ENCODE data around the gene ACOX1. TPM values are rescaled to one million over a fixed set of nuclear protein-coding genes. Genes with fewer than 3 reads are reported as not detected.

ACOX1 gene
- total and polyA plus RNA-seq, 2 experiments from 2014 or later, result 36.0 to 93.6 TPM

DNA sequence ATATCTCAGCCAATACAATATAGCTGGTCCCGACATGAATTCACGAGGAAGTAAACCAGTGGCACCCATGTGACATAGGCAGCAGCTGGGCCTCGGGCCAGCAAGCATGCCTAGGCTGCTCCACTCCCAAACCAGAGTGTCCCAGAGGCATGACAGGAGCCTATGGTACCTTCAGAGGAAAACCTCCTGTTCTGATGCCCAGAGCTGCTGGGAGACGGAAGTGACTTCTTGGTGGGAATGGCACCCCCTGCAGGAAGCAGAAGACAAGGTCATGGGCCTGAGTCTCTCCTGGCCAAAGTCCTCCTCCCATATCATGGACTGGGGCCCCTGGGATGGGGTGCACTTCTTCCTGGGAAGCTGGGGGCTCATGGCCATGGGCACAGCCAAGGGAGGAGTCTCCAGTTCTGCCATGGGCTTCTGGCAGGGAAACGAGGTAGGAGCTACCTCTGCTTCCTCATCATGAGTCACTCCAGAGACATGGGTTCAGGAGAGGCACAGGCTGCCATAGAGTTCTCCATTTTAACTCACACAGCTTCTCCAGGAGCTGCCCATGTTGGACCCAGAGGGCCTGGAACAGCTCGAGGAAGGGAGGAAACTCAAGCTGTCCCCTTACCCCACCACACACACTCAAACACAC lies 51.6 kb downstream of the ACOX1 start:
- H3K27ac ChIP-seq, result no peak overlapping the region
- no peak for DNase-seq (ENCODE audit: low spot score)
- TF ChIP-seq CTCF (IDR thresholded peaks at IDR 0.05; ENCODE audit: poor library complexity) (peak; percentile 19), EZH2phosphoT487 (IDR thresholded peaks at IDR 0.05; ENCODE audit: low read depth, severe bottlenecking, unreplicated experiment) (no peak)

DNA sequence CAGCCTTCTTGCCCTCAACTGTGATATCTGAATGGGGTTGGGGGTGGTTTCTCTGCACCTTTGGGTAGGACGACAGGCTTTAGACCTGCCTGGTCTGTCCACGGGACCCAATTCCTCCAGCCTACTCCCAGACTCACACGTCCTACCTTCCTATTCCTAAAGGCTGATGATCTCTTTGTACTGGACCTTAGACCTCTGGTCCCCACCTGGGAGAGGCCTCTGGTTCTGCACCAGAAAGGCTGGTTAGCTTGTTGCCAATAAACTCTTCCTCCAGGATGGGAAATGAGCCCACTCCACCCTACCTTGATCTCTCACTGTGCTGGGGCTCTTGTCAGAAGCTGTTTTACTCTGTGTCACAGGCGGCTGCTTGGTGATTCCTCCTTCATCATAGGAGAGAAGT lies 52.5 kb downstream of the ACOX1 start:
- no peak for TF ChIP-seq EZH2phosphoT487 (IDR thresholded peaks at IDR 0.05; ENCODE audit: low read depth, severe bottlenecking, unreplicated experiment)
- no peak for TF ChIP-seq CTCF (IDR thresholded peaks at IDR 0.05; ENCODE audit: poor library complexity)
- no peak for TF ChIP-seq EZH2 (IDR thresholded peaks at IDR 0.05; ENCODE audit: borderline replicate concordance)
- no peaks in the 10 kb centered on the region for H3K36me3 ChIP-seq (replicated peaks; ENCODE audit: insufficient read depth, low read depth)
- no peak overlapping the region for H3K27ac ChIP-seq
- H3K4me1 ChIP-seq (ENCODE audit: insufficient read depth), result no peaks in the 10 kb centered on the region
- H2AFZ ChIP-seq, result no peak overlapping the region
- H3K9me3 ChIP-seq (ENCODE audit: low read depth), result no peaks in the 10 kb centered on the region
- no peak overlapping the region for H3K4me2 ChIP-seq
- H3K27me3 ChIP-seq, result no peaks in the 10 kb centered on the region
- no peak for DNase-seq (ENCODE audit: low spot score)
- H4K20me1 ChIP-seq (ENCODE audit: insufficient read depth, poor library complexity, severe bottlenecking), result no peaks in the 10 kb centered on the region
- no peaks in the 10 kb centered on the region for H3K9me2 ChIP-seq (replicated peaks; ENCODE audit: insufficient read depth)
- 90% methylated on average over 4 of the region's 4 CpGs for WGBS (ENCODE audit: low lambda C conversion rate, missing lambda C conversion rate)
- no peaks in the 10 kb centered on the region for H3K79me2 ChIP-seq
- H3K4me3 ChIP-seq, result no peak overlapping the region

More for the DNA sequence above, 51.6 kb downstream of the ACOX1 start:
- Histone ChIP-seq H3K36me3 (replicated peaks; ENCODE audit: insufficient read depth, low read depth) (no peaks in the 10 kb centered on the region), H3K4me1 (ENCODE audit: insufficient read depth) (no peaks in the 10 kb centered on the region), H3K79me2 (no peaks in the 10 kb centered on the region), H2AFZ (no peak overlapping the region), H3K4me3 (no peak overlapping the region), H3K9me3 (ENCODE audit: low read depth) (no peaks in the 10 kb centered on the region), H3K9me2 (replicated peaks; ENCODE audit: insufficient read depth) (no peaks in the 10 kb centered on the region), H3K4me2 (no peak overlapping the region), H4K20me1 (ENCODE audit: insufficient read depth, poor library complexity, severe bottlenecking) (no peaks in the 10 kb centered on the region), H3K27me3 (no peaks in the 10 kb centered on the region)
- 90% methylated on average over 6 of the region's 6 CpGs for WGBS (ENCODE audit: low lambda C conversion rate, missing lambda C conversion rate)

- Histone ChIP-seq H2AFZ (no peak overlapping the region), H3K9me3 (ENCODE audit: low read depth) (no peaks in the 10 kb centered on the region), H3K27me3 (no peaks in the 10 kb centered on the region), H4K20me1 (ENCODE audit: insufficient read depth, poor library complexity, severe bottlenecking) (no peaks in the 10 kb centered on the region), H3K4me1 (ENCODE audit: insufficient read depth) (no peaks in the 10 kb centered on the region), H3K36me3 (replicated peaks; ENCODE audit: insufficient read depth, low read depth) (no peaks in the 10 kb centered on the region), H3K4me2 (no peak overlapping the region), H3K27ac (no peak overlapping the region), H3K9me2 (replicated peaks; ENCODE audit: insufficient read depth) (no peaks in the 10 kb centered on the region), H3K79me2 (no peaks in the 10 kb centered on the region), H3K4me3 (no peak overlapping the region)
- 95% methylated on average over 15 of the region's 15 CpGs for WGBS (ENCODE audit: low lambda C conversion rate, missing lambda C conversion rate)
- DNase-seq (ENCODE audit: low spot score), result no peak
- TF ChIP-seq EZH2phosphoT487 (IDR thresholded peaks at IDR 0.05; ENCODE audit: low read depth, severe bottlenecking, unreplicated experiment) (no peak), CTCF (IDR thresholded peaks at IDR 0.05; ENCODE audit: poor library complexity) (no peak), EZH2 (IDR thresholded peaks at IDR 0.05; ENCODE audit: borderline replicate concordance) (no peak)
Measured at GRCh38 chr17:75925912-75926311, 53.1 kb downstream of the ACOX1 start.

Measured in hepatocyte (in vitro differentiated cells).